ENCODE results near the gene EEF1E1.

DNA sequence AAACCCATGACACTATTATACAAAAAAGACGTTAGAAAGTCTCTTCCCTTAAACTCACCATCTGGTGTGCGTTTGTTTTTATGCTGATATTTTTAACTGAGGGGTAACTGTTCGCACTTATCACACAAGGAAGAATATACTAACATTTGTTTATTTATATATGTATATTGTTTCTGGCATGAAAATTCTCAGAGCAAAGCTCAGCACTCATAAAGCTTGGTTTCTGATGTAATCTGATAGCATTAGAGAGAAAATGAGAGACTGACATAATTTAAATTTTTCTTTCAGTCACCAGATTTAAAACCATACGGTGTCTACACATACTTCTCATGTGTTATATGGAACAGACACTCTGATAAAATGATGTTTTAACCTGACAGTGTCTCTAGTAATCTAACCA is 45.1 kb downstream of the EEF1E1 start:
- TF ChIP-seq, protein P1, sequence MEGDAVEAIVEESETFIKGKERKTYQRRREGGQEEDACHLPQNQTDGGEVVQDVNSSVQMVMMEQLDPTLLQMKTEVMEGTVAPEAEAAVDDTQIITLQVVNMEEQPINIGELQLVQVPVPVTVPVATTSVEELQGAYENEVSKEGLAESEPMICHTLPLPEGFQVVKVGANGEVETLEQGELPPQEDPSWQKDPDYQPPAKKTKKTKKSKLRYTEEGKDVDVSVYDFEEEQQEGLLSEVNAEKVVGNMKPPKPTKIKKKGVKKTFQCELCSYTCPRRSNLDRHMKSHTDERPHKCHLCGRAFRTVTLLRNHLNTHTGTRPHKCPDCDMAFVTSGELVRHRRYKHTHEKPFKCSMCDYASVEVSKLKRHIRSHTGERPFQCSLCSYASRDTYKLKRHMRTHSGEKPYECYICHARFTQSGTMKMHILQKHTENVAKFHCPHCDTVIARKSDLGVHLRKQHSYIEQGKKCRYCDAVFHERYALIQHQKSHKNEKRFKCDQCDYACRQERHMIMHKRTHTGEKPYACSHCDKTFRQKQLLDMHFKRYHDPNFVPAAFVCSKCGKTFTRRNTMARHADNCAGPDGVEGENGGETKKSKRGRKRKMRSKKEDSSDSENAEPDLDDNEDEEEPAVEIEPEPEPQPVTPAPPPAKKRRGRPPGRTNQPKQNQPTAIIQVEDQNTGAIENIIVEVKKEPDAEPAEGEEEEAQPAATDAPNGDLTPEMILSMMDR (IDR thresholded peaks at IDR 0.05), result no peak
- no peak for TF ChIP-seq POLR2A (IDR thresholded peaks at IDR 0.05)

Data from thyroid gland (tissue), 4 donors.